ENCODE results near the gene TEX55. TPM values are rescaled to one million over a fixed set of nuclear protein-coding genes. Genes with fewer than 3 reads are reported as not detected.
A peak's percentile ranks its signal among the peaks of the same experiment; 100 is the strongest.
"Not testable (repeated sequence)": the region's sequence is repeated elsewhere in the genome, so short reads cannot be mapped to it uniquely, and the experiment has no call there.

Gene TEX55
- total RNA-seq, 1 donor from 2014 or later = not detected

DNA sequence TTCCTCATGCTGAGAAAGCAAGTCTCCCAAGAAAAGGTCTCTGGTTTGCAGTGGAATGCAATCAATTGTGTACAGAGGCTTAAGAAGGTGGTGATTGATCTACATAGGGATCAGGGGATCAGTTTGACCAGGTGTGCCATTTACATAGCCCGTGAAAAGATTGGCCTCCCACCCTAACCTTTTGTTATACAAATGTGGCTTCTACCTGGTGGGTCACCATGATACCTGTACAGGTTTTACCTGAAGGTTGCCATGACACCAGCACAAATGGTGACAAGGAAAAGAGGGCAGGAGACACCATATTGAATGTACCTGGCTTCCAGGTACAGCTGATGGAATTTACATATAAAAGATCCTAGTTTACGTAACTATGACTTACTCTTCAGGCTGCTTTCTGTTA is 25.5 kb upstream of the TEX55 start:
- TF ChIP-seq, protein P1, sequence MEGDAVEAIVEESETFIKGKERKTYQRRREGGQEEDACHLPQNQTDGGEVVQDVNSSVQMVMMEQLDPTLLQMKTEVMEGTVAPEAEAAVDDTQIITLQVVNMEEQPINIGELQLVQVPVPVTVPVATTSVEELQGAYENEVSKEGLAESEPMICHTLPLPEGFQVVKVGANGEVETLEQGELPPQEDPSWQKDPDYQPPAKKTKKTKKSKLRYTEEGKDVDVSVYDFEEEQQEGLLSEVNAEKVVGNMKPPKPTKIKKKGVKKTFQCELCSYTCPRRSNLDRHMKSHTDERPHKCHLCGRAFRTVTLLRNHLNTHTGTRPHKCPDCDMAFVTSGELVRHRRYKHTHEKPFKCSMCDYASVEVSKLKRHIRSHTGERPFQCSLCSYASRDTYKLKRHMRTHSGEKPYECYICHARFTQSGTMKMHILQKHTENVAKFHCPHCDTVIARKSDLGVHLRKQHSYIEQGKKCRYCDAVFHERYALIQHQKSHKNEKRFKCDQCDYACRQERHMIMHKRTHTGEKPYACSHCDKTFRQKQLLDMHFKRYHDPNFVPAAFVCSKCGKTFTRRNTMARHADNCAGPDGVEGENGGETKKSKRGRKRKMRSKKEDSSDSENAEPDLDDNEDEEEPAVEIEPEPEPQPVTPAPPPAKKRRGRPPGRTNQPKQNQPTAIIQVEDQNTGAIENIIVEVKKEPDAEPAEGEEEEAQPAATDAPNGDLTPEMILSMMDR (IDR thresholded peaks at IDR 0.05) = no peak
- Histone ChIP-seq H3K27ac (no peak overlapping the region), H3K9me3 (no peaks in the 10 kb centered on the region), H3K27me3 (peaks cover 3% of the 10 kb centered on the region), H3K36me3 (no peaks in the 10 kb centered on the region), H3K4me3 (no peak overlapping the region), H3K4me1 (no peaks in the 10 kb centered on the region)
- ATAC-seq (no peak), DNase-seq (no peak)
- intact Hi-C loops (cut with DNase I) = no loop called here

DNA sequence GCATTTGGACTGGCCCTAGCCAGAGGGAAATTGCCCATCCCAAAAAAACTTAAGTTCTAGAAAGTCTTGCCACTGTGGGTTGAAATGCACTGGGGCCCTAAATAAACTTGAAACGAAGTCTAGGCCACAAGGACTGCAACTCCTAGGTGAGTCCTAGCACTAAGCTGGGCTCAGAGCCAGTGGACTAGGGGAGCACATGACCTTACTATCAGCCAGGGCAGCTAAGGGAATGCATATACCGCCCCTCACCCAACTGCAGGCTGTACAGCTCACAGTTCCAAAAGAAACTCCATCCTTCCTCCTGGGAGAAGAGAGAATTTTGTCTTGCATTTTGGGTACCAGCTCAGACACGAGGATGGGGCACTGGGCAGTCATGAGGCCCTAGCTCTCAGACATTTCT is 23.6 kb upstream of the TEX55 start:
- Histone ChIP-seq H3K9me3 (no peaks in the 10 kb centered on the region), H3K4me3 (no peak overlapping the region)
- TF ChIP-seq, protein P1 (IDR thresholded peaks at IDR 0.05) = no peak

DNA sequence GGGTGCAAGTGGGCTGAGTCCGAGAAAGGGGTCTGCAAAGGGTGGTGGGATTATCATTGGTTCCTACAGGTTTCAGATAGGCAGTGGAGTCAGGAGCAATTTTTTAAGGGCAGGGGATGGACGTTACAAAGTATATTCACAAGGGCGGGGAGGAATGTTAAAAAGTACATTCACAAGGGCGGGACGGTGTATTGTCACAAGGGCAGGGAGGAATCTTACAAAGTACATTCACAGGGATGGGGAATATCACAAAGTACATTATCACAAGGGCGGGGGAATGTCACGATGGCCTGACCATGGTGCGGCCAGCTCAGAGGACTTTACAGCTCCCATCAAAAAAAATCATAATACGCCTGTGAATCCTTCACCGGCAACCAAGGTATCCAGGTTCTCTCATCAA is 20.6 kb upstream of the TEX55 start:
- Histone ChIP-seq H3K4me1 (no peaks in the 10 kb centered on the region), H3K27ac (no peak overlapping the region), H3K9me3 (no peaks in the 10 kb centered on the region), H3K4me3 (no peak overlapping the region), H3K27me3 (peaks cover 3% of the 10 kb centered on the region), H3K36me3 (no peaks in the 10 kb centered on the region)
- intact Hi-C loops (cut with DNase I) = no loop called here
- ATAC-seq (no peak), DNase-seq (no peak)
- TF ChIP-seq, protein P1 (IDR thresholded peaks at IDR 0.05) = no peak

More for the DNA sequence above, 23.6 kb upstream of the TEX55 start:
- DNase-seq (no peak), ATAC-seq (no peak)
- peaks cover 3% of the 10 kb centered on the region for H3K27me3 ChIP-seq
- no peaks in the 10 kb centered on the region for H3K36me3 ChIP-seq
- H3K27ac ChIP-seq = no peak overlapping the region
- intact Hi-C loops (cut with DNase I) = no loop called here
- no peaks in the 10 kb centered on the region for H3K4me1 ChIP-seq

DNA sequence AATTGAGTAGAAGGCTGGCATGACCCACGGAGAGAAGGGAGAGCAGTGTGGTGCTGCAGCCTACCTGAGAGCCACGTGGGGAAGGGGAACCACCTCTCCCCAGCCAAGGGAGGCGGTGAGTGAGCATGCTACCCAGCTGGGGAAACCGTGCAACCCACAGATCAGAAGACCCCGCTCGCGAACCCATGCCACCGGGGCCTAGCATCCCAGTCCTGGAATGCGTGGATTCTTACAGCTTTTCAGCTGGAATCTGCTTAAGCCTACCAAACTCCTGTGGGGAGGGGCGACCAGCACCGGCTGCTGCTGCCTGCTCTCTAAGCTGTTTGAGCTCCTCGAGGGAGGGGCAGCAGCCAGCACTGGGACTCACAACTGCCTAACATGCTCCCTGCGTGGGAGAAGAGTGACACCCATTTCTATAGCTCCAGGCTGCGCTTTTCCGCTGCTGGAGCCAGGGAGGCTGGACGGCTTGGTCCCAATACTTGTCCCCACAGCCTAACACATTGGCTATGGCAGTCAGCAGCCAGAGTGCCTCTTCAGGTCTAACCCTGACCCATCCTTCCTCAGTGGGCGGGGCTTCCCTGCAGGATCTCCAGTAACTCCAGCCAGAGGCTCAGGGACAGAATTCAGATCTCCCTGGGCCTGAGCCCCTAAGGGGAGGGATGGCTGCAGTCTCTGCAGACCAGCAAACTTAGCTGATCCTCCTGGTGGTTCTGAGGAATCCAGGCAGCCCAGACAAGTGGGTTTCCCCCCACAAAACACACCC is 20.0 kb upstream of the TEX55 start:
- Histone ChIP-seq H3K4me3 (no peak overlapping the region), H3K4me1 (no peaks in the 10 kb centered on the region), H3K36me3 (no peaks in the 10 kb centered on the region), H3K27ac (no peak overlapping the region), H3K27me3 (peaks cover 3% of the 10 kb centered on the region), H3K9me3 (no peaks in the 10 kb centered on the region)
- ATAC-seq (no peak), DNase-seq (peak; percentile 46)
- TF ChIP-seq, protein P1 (IDR thresholded peaks at IDR 0.05) = no peak
- intact Hi-C loops (cut with DNase I) = no loop called here

DNA sequence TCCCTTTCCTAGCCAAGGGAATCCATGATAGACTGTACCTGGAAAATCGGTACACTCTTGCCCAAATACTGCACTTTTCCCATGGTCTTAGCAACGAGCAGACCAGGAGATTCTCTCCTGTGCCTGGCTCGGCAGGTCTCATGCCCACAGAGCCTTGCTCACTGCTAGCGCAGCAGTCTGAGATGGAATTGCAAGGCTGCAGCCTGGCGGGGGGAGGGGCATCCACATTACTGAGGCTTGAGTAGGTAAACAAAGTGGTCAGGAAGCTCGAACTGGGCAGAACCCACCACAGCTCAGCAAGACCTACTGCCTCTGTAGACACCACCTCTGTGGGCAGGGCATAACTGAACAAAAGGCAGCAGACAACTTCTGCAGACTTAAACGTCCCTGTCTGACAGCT is 15.7 kb upstream of the TEX55 start:
- H3K9me3 ChIP-seq; H3K4me1 ChIP-seq; H3K36me3 ChIP-seq; ATAC-seq; H3K27ac ChIP-seq; H3K27me3 ChIP-seq; DNase-seq; intact Hi-C loops (cut with DNase I); H3K4me3 ChIP-seq: not testable (repeated sequence)

DNA sequence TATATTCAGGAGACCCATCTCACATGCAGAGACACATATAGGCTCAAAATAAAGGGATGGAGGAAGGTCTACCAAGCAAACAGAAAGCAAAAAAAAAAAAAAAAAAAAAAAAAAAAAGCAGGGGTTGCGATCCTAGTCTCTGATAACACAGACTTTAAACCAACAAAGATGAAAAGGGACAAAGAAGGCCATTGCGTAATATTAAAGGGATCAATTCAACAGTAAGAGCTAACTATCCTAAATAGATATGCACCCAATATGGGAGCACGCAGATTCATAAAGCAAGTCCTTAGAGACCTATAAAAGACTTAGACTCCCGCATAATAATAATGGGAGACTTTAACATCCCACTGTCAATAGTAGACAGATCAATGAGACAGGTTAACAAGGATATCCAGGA is 13.7 kb upstream of the TEX55 start:
- H3K36me3 ChIP-seq; H3K27me3 ChIP-seq; DNase-seq; H3K4me1 ChIP-seq; H3K9me3 ChIP-seq; H3K4me3 ChIP-seq; intact Hi-C loops (cut with DNase I); H3K27ac ChIP-seq; ATAC-seq: not testable (repeated sequence)

DNA sequence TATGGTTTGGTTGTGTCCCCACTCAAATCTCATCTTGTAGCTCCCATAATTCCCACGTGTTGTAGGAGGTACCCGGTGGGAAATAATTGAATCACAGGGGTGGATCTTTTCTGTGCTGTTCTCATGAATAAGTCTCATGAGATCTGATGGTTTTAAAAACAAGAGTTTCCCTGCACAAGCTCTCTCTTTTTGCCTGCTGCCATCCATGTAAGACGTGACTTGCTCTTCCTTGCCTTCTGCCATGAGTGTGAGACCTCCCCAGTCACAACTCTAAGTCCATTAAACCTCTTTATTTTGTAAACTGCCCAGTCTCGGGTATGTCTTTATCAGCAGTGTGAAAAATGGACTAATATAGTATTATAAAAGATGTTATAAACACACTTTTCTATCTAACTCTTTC is 6.6 kb upstream of the TEX55 start:
- DNase-seq; H3K4me1 ChIP-seq; H3K27ac ChIP-seq; ATAC-seq; intact Hi-C loops (cut with DNase I); H3K9me3 ChIP-seq; H3K27me3 ChIP-seq; H3K36me3 ChIP-seq; H3K4me3 ChIP-seq: not testable (repeated sequence)

Data from upper lobe of right lung (tissue), 1 donor.